Endodermal cell (in vitro differentiated cells): ENCODE data around the gene VPS39. TPM values are rescaled to one million over a fixed set of nuclear protein-coding genes. Genes with fewer than 3 reads are reported as not detected.

Experiments used
- DNase-seq: peaks from one replicate; pipeline ENCODE4 v3.0.0-alpha.2; 2017
- H3K27ac ChIP-seq: 2 replicates; pipeline ENCODE4 v1.5.1; 2013; ENCODE audit warnings: mild to moderate bottlenecking, low read depth, low read length, moderate library complexity
- H3K27me3 ChIP-seq: 2 replicates; pipeline ENCODE4 v1.6.1; 2013; ENCODE audit warnings: mild to moderate bottlenecking, low read length, moderate library complexity; ENCODE audit not compliant: insufficient read depth, control insufficient read depth, poor library complexity, severe bottlenecking
- H3K36me3 ChIP-seq: 2 replicates; pipeline ENCODE4 v1.7.0; 2013; ENCODE audit warnings: mild to moderate bottlenecking, low read length, moderate library complexity; ENCODE audit not compliant: control insufficient read depth, insufficient read depth
- H3K4me1 ChIP-seq: one replicate; pipeline ENCODE4 v1.7.0; 2013; ENCODE audit warnings: low read length; ENCODE audit not compliant: control insufficient read depth, insufficient read depth
- H3K4me3 ChIP-seq: 2 replicates; pipeline ENCODE4 v1.5.1; 2013; ENCODE audit warnings: mild to moderate bottlenecking, low read length, moderate library complexity
- H3K9ac ChIP-seq: 2 replicates; pipeline ENCODE4 v1.6.1; 2013; ENCODE audit warnings: mild to moderate bottlenecking, low read length, moderate library complexity; ENCODE audit not compliant: poor library complexity, severe bottlenecking; ENCODE audit errors: extremely low read depth
- H3K9me3 ChIP-seq: 2 replicates; pipeline ENCODE4 v1.6.1; 2013; ENCODE audit warnings: mild to moderate bottlenecking, low read length, moderate library complexity; ENCODE audit not compliant: control insufficient read depth
- H3K27ac Mint-ChIP-seq: 2 replicates; pipeline ENCODE4 v1.8.0; 2020; ENCODE audit warnings: mixed read lengths
- H3K27me3 Mint-ChIP-seq: 2 replicates; pipeline ENCODE4 v1.8.0; 2021; ENCODE audit warnings: mild to moderate bottlenecking, mixed read lengths; ENCODE audit not compliant: insufficient read depth
- H3K36me3 Mint-ChIP-seq: 2 replicates; pipeline ENCODE4 v1.8.0; 2020; ENCODE audit warnings: low read depth, mixed read lengths
- H3K4me1 Mint-ChIP-seq: 2 replicates; pipeline ENCODE4 v1.8.0; 2020; ENCODE audit warnings: mixed read lengths
- H3K4me3 Mint-ChIP-seq: 2 replicates; pipeline ENCODE4 v1.8.0; 2020; ENCODE audit warnings: mild to moderate bottlenecking, moderate library complexity, mixed read lengths
- H3K9me3 Mint-ChIP-seq: 2 replicates; pipeline ENCODE4 v1.8.0; 2020; ENCODE audit warnings: mild to moderate bottlenecking, mixed read lengths
- WGBS, 2 experiments: methylation state at CpG; one replicate each; pipeline versions ENCODE4 v1.1.5 to v1.1.7; 2013; ENCODE audit warnings: missing lambda C conversion rate in 2 of 2, mixed read lengths in 1 of 2; ENCODE audit not compliant: insufficient coverage in 1 of 2, insufficient read length in 1 of 2; 5-methylcytosine and 5-hydroxymethylcytosine counted together
- total RNA-seq, 2 donors: library from RNA; stranded (reverse); fragmentation: NEBNext Ultra II Directional in 1 of 2; extraction: Animal tissue kit (Norgen Biotek cat#: 25700) in 1 of 2; gene quantifications; 2 replicates in 1 of 2; 3 replicates in 1 of 2; pipeline ENCODE4 v1.2.1, GENCODE V29; 2021
- TF ChIP-seq, protein P1 (sequence below): fragments of 200-600 bp; sonication (generic); conservative IDR thresholded peaks from 2 replicates; pipeline ENCODE4 v1.5.0; 2021; ENCODE audit warnings: antibody characterized with exemption, mild to moderate bottlenecking

Gene VPS39
- total RNA-seq, 2 donors from 2014 or later: 60.4 to 69.8 TPM

DNA sequence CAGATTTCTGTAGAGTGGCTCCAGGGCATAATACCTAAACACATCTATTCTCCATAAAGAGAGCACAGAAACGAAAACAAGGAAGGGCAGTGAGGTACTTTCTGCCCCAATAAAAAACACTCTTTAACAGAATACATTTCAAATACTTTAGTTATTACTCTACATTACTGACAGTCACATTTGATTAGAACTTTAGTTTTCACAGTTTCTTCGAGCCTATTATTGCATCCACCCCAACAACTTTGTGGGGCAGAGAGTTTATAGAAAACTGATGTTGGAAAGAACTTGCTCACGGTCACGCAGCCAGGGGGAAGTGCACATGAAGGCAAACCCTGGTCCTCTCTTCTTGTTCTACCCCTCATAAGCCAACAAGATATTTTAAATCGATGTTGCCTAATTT, 9.0 kb downstream of the VPS39 start:
- Mint-ChIP-seq H3K27me3 (no peaks in the 10 kb centered on the region), H3K9me3 (peaks cover 14% of the 10 kb centered on the region), H3K4me3 (no peak overlapping the region), H3K27ac (no peak overlapping the region), H3K36me3 (peaks cover 64% of the 10 kb centered on the region), H3K4me1 (no peaks in the 10 kb centered on the region)
- H3K9me3 ChIP-seq: no peaks in the 10 kb centered on the region
- no peak for DNase-seq
- no peak overlapping the region for H3K9ac ChIP-seq
- 88 to 90% methylated on average over 1 to 5 of the region's 5 CpGs for WGBS, 2 experiments
- TF ChIP-seq, protein P1, sequence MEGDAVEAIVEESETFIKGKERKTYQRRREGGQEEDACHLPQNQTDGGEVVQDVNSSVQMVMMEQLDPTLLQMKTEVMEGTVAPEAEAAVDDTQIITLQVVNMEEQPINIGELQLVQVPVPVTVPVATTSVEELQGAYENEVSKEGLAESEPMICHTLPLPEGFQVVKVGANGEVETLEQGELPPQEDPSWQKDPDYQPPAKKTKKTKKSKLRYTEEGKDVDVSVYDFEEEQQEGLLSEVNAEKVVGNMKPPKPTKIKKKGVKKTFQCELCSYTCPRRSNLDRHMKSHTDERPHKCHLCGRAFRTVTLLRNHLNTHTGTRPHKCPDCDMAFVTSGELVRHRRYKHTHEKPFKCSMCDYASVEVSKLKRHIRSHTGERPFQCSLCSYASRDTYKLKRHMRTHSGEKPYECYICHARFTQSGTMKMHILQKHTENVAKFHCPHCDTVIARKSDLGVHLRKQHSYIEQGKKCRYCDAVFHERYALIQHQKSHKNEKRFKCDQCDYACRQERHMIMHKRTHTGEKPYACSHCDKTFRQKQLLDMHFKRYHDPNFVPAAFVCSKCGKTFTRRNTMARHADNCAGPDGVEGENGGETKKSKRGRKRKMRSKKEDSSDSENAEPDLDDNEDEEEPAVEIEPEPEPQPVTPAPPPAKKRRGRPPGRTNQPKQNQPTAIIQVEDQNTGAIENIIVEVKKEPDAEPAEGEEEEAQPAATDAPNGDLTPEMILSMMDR: no peak
- peaks cover 24% of the 10 kb centered on the region for H3K36me3 ChIP-seq
- H3K27ac ChIP-seq: no peak overlapping the region
- H3K27me3 ChIP-seq: no peaks in the 10 kb centered on the region
- H3K4me1 ChIP-seq: no peaks in the 10 kb centered on the region
- H3K4me3 ChIP-seq: no peak overlapping the region

DNA sequence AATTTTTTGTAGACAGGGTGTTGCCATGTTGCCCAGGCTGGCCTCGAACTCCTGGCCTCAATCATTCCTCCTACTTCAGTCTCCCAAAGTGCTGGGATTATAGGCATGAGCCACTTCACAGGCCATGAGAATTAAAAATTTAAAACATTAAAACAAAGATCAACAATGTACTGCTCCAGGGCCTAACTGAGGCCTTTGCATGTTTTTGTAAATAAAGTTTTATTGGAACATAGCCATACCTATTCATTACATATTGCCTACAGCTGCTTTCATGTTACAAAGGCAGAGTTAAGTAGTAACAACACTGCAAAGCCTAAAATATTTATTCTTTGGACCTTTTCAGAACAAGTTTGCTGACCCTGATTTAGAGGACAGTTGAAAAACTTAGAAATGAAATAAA, 9.6 kb downstream of the VPS39 start:
- H3K4me3 Mint-ChIP-seq: no peak overlapping the region
- H3K9me3 ChIP-seq: no peaks in the 10 kb centered on the region
- no peaks in the 10 kb centered on the region for H3K4me1 ChIP-seq
- 100% methylated on average over 1 of the region's 1 CpG for WGBS, 2 experiments
- TF ChIP-seq, protein P1: no peak
- H3K27me3 Mint-ChIP-seq: no peaks in the 10 kb centered on the region
- H3K36me3 Mint-ChIP-seq: peaks cover 68% of the 10 kb centered on the region
- H3K9ac ChIP-seq: no peak overlapping the region
- no peak overlapping the region for H3K27ac Mint-ChIP-seq
- H3K27me3 ChIP-seq: no peaks in the 10 kb centered on the region
- no peaks in the 10 kb centered on the region for H3K4me1 Mint-ChIP-seq
- no peak overlapping the region for H3K4me3 ChIP-seq
- H3K27ac ChIP-seq: no peak overlapping the region
- H3K9me3 Mint-ChIP-seq: peaks cover 14% of the 10 kb centered on the region
- DNase-seq: no peak
- peaks cover 30% of the 10 kb centered on the region for H3K36me3 ChIP-seq

DNA sequence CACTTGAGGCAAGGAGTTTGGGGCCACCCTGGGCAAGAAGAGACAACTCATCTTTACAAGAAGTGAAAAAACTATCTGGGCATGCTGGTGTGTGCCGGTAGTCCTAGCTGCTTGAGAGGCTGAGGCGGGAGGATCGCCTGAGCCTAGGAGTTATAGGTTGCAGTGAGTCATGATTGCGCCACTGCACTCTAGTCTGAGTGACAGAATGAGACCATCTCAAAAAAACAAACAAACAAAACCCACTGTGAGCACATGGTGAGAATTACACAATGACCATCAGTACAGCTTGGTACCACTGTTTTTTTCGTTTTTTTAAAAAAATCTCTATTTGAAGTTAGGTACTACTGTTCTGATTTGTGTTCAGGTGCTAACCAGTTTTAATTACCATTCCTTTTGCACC, 13.6 kb downstream of the VPS39 start:
- no peaks in the 10 kb centered on the region for H3K27me3 Mint-ChIP-seq
- no peak overlapping the region for H3K27ac ChIP-seq
- no peak overlapping the region for H3K4me3 Mint-ChIP-seq
- peaks cover 65% of the 10 kb centered on the region for H3K36me3 Mint-ChIP-seq
- TF ChIP-seq, protein P1: no peak
- peaks cover 14% of the 10 kb centered on the region for H3K9me3 Mint-ChIP-seq
- H3K36me3 ChIP-seq: peaks cover 40% of the 10 kb centered on the region
- H3K9ac ChIP-seq: no peak overlapping the region
- no peaks in the 10 kb centered on the region for H3K9me3 ChIP-seq
- 80 to 93% methylated on average over 1 to 5 of the region's 5 CpGs for WGBS, 2 experiments
- no peak for DNase-seq
- H3K4me1 Mint-ChIP-seq: no peaks in the 10 kb centered on the region
- H3K27me3 ChIP-seq: no peaks in the 10 kb centered on the region
- no peak overlapping the region for H3K4me3 ChIP-seq
- H3K27ac Mint-ChIP-seq: no peak overlapping the region
- H3K4me1 ChIP-seq: no peaks in the 10 kb centered on the region
